GM23338 (cell line): ENCODE results near the gene RAB11FIP3. TPM values are rescaled to one million over a fixed set of nuclear protein-coding genes. Genes with fewer than 3 reads are reported as not detected.

Source experiments
- ATAC-seq: fragments of 200-7000 bp; cut with Tn5 transposase; 3 replicates; pipeline ENCODE4 v1.9.1; 2020
- DNase-seq: peaks from one replicate; pipeline ENCODE4 v3.0.0-alpha.2; 2015; ENCODE audit warnings: low spot score
- H2AFZ ChIP-seq: fragments of 200-600 bp; sonication (generic); 2 replicates; pipeline ENCODE4 v1.8.0; 2016; ENCODE audit warnings: antibody characterized with exemption, mild to moderate bottlenecking, moderate library complexity
- H3F3A ChIP-seq: fragments of 200-600 bp; sonication (generic); replicated peaks from 2 replicates; pipeline ENCODE4 v1.8.0; 2017; ENCODE audit warnings: antibody characterized with exemption, mixed run types, low read depth
- H3K27ac ChIP-seq: fragments of 200-600 bp; sonication (generic); 2 replicates; pipeline ENCODE4 v1.6.1; 2016; ENCODE audit warnings: low read depth
- H3K27me3 ChIP-seq: fragments of 200-600 bp; sonication (generic); 2 replicates; pipeline ENCODE4 v1.8.0; 2016; ENCODE audit warnings: mild to moderate bottlenecking, mixed run types, moderate library complexity; ENCODE audit not compliant: insufficient read depth
- H3K36me3 ChIP-seq: fragments of 200-600 bp; sonication (generic); 2 replicates; pipeline ENCODE4 v1.8.0; 2016; ENCODE audit warnings: mild to moderate bottlenecking; ENCODE audit not compliant: insufficient read depth
- H3K4me1 ChIP-seq: fragments of 200-600 bp; sonication (generic); 2 replicates; pipeline ENCODE4 v1.8.0; 2016; ENCODE audit warnings: mild to moderate bottlenecking, moderate library complexity; ENCODE audit not compliant: insufficient read depth
- H3K4me2 ChIP-seq: fragments of 200-600 bp; sonication (generic); 2 replicates; pipeline ENCODE4 v1.7.1; 2017; ENCODE audit warnings: mixed run types
- H3K4me3 ChIP-seq: fragments of 200-600 bp; sonication (generic); 2 replicates; pipeline ENCODE4 v1.6.1; 2016; ENCODE audit warnings: mixed run types
- H3K79me2 ChIP-seq: fragments of 200-600 bp; sonication (generic); replicated peaks from 2 replicates; pipeline ENCODE4 v1.8.0; 2017; ENCODE audit warnings: mild to moderate bottlenecking; ENCODE audit not compliant: insufficient read depth
- H3K9me2 ChIP-seq: fragments of 200-600 bp; sonication (generic); 2 replicates; pipeline ENCODE4 v1.8.0; 2017; ENCODE audit not compliant: insufficient read depth
- H4K20me1 ChIP-seq: fragments of 200-600 bp; sonication (generic); replicated peaks from 2 replicates; pipeline ENCODE4 v1.8.0; 2017; ENCODE audit warnings: mild to moderate bottlenecking; ENCODE audit not compliant: insufficient read depth
- H3K27ac Mint-ChIP-seq: 2 replicates; pipeline ENCODE4 v1.8.0; 2020; ENCODE audit warnings: inconsistent platforms, mild to moderate bottlenecking, moderate library complexity, mixed read lengths
- H3K27me3 Mint-ChIP-seq: 3 replicates; pipeline ENCODE4 v1.8.0; 2022; ENCODE audit warnings: low read depth, mild to moderate bottlenecking, moderate library complexity, mixed read lengths, inconsistent platforms; ENCODE audit not compliant: insufficient read depth, poor library complexity
- H3K36me3 Mint-ChIP-seq: 3 replicates; pipeline ENCODE4 v1.8.0; 2021; ENCODE audit warnings: low read depth, mild to moderate bottlenecking, inconsistent platforms, moderate library complexity, mixed read lengths
- H3K4me1 Mint-ChIP-seq: 3 replicates; pipeline ENCODE4 v1.8.0; 2020; ENCODE audit warnings: mild to moderate bottlenecking, inconsistent platforms, mixed read lengths
- H3K4me3 Mint-ChIP-seq: 3 replicates; pipeline ENCODE4 v1.8.0; 2021; ENCODE audit warnings: moderate library complexity, mild to moderate bottlenecking, inconsistent platforms, mixed read lengths
- H3K9me3 Mint-ChIP-seq: 3 replicates; pipeline ENCODE4 v1.8.0; 2020; ENCODE audit warnings: moderate library complexity, mild to moderate bottlenecking, inconsistent platforms, mixed read lengths
- CREB1 ChIP-seq: fragments of 250-450 bp; sonication (Bioruptor Pico); IDR thresholded peaks from 2 replicates; pipeline ENCODE4 v1.5.0; 2020; ENCODE audit warnings: low read depth, mild to moderate bottlenecking, moderate library complexity
- CTCF ChIP-seq, 2 experiments: fragments of 200-600 bp in 1 of 2; sonication (generic) in 1 of 2; conservative IDR thresholded peaks; 2 replicates each; pipeline versions ENCODE4 v1.5.1 to v1.6.1; 2016 to 2017; ENCODE audit warnings: antibody characterized with exemption in 2 of 2, low read depth in 2 of 2, mild to moderate bottlenecking in 2 of 2, moderate library complexity in 1 of 2
- ETS1 ChIP-seq: IDR thresholded peaks from 2 replicates; pipeline ENCODE4 v1.6.1; 2016; ENCODE audit warnings: antibody characterized with exemption
- EZH2 ChIP-seq: fragments of 200-600 bp; sonication (generic); IDR thresholded peaks from one replicate; pipeline ENCODE4 v1.8.0; 2017; ENCODE audit warnings: antibody characterized with exemption, mild to moderate bottlenecking, low read depth; ENCODE audit not compliant: unreplicated experiment
- EZH2phosphoT487 ChIP-seq: fragments of 200-600 bp; sonication (generic); IDR thresholded peaks from one replicate; pipeline ENCODE4 v1.8.1; 2018; ENCODE audit warnings: antibody characterized with exemption; ENCODE audit not compliant: unreplicated experiment
- JUNB ChIP-seq: IDR thresholded peaks from one replicate; pipeline ENCODE4 v1.6.1; 2016; ENCODE audit warnings: antibody characterized with exemption; ENCODE audit not compliant: unreplicated experiment
- NANOG ChIP-seq: IDR thresholded peaks from 2 replicates; pipeline ENCODE4 v1.6.1; 2016; ENCODE audit warnings: antibody characterized with exemption, borderline replicate concordance
- POLR2AphosphoS5 ChIP-seq: IDR thresholded peaks from 2 replicates; pipeline ENCODE4 v1.6.1; 2016; ENCODE audit warnings: antibody characterized with exemption, low read depth
- ZNF114 ChIP-seq: fragments of 250-450 bp; sonication (Bioruptor Pico); IDR thresholded peaks from 2 replicates; pipeline ENCODE4 v1.5.0; 2020; ENCODE audit warnings: mild to moderate bottlenecking, moderate library complexity
- ZNF331 ChIP-seq: fragments of 250-450 bp; sonication (Bioruptor Pico); IDR thresholded peaks from 2 replicates; pipeline ENCODE4 v1.5.0; 2020; ENCODE audit warnings: low read depth, mild to moderate bottlenecking, moderate library complexity
- ZNF462 ChIP-seq: fragments of 250-450 bp; sonication (Bioruptor Pico); IDR thresholded peaks from 2 replicates; pipeline ENCODE4 v1.5.0; 2020; ENCODE audit warnings: mild to moderate bottlenecking, moderate library complexity
- polyA plus RNA-seq: library from polyadenylated mRNA; unstranded; fragments of >200 nt; fragmentation: Nextera tagmentation; extraction: Ambion mirVana; gene quantifications from 2 replicates; pipeline ENCODE4 v1.2.1, GENCODE V29; 2016
- total RNA-seq: library from RNA; depleted of rRNA; stranded (reverse); fragments of >200 nt; shearing (Covaris generic); gene quantifications from 2 replicates; pipeline ENCODE4 v1.2.3, GENCODE V29; 2014

Gene RAB11FIP3
- total and polyA plus RNA-seq, 2 experiments from 2014 or later = 3.2 to 29.2 TPM

- TF ChIP-seq ZNF462 (CRISPR knock-in tag) (no peak), NANOG (no peak), POLR2AphosphoS5 (no peak), ETS1 (no peak), CREB1 (0 out of 2 replicates have a peak, but pooled peaks have one; percentile 17)
Observed at GRCh38 chr16:397736-398332, 27.6 kb upstream of the RAB11FIP3 start (continued).

GRCh38 chr16:398561-399339, 26.7 kb upstream of the RAB11FIP3 start:
- peak; percentile 1; the same call in 1 of the 3 replicates for ATAC-seq
- TF ChIP-seq ZNF114 (CRISPR knock-in tag) = no peak
- no peak for TF ChIP-seq ZNF331 (CRISPR knock-in tag)
- peak; percentile 6 to 24; a peak in 1 of 4 replicates for TF ChIP-seq CTCF (conservative IDR thresholded peaks at IDR 0.05; ENCODE audit: low read depth in 2 of 2)
- TF ChIP-seq EZH2phosphoT487 = no peak
- no peak for TF ChIP-seq EZH2
- TF ChIP-seq ETS1 = no peak
- no peak for TF ChIP-seq NANOG
- TF ChIP-seq JUNB = no peak

More at GRCh38 chr16:398561-399339, 26.7 kb upstream of the RAB11FIP3 start:
- Histone ChIP-seq H3F3A (peaks cover 38% of the 10 kb centered on the region), H3K36me3 (no peaks in the 10 kb centered on the region; the same call in 1 of the 2 replicates), H3K4me1 (peaks cover 20% of the 10 kb centered on the region), H2AFZ (no peak overlapping the region), H3K9me2 (no peaks in the 10 kb centered on the region), H3K4me2 (peak overlapping the region; percentile 78), H4K20me1 (no peaks in the 10 kb centered on the region; the same call in 1 of the 2 replicates), H3K4me3 (no peak overlapping the region), H3K27me3 (no peaks in the 10 kb centered on the region), H3K79me2 (peaks cover 5% of the 10 kb centered on the region; the same call in 1 of the 2 replicates), H3K27ac (peak overlapping the region; percentile 93; the same call in 1 of the 2 replicates)
- Mint-ChIP-seq H3K27ac (peak overlapping the region; percentile 62; the same call in 1 of the 2 replicates), H3K4me3 (peak overlapping the region; percentile 63), H3K27me3 (peaks cover 28% of the 10 kb centered on the region), H3K36me3 (peaks cover 22% of the 10 kb centered on the region), H3K9me3 (peaks cover 5% of the 10 kb centered on the region; the same call in 2 of the 3 replicates), H3K4me1 (peaks cover 29% of the 10 kb centered on the region)
- DNase-seq = peak; percentile 74
